ENCODE results near the gene CS. TPM values are rescaled to one million over a fixed set of nuclear protein-coding genes. Genes with fewer than 3 reads are reported as not detected.

Gene CS
- polyA plus RNA-seq, 1 of the 3 experiments (the other 2 are of a cell fraction): 121 TPM

DNA sequence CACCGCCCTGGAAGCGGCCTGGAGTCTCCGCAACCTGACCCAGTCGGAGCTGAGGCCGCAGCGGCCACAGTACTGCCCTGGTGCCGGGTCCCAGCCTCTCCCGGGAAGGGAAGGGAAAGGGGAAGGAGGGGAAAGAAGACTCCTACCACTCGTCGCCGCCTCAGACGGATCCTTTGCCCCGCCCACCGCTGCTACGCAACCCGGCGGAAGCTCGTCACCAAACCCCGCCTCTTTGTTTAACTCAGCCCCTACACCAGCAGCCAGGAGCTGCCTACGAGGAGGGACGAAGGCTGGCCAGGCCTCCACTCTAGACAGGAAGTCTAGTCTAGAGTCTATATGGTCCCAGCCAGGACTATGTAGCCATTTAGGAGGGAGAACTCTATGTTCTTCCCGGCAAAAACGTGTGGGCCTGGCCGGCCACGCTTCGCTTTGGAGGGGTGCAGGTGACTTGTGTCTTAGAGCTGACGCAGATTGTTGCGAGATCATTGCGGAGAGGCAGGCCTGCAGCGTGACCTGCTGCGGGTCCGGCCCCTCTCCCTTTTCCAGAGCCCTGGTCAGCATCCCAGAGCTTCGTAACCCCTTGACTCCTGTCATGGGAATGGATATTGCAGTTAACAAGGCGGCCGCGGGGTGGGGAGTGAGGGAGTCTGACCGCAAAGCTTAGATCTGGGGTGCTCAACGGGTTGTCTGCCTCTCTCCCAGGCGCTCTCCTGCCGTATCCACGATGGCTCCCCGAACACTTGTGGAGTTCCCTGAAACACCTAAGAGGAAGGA, 78.2 kb downstream of the CS start, which contains the start of gene RNF41:
Gene RNF41 (minus strand): TSS at position 166 of the 774 bp plus-strand sequence. CDS start 7,875 bp downstream, outside the sequence.
- peak within 1 kb of the TSS; percentile 71 to 85 for H3K4me3 ChIP-seq (ENCODE audit: low read depth in 2 of 2, low read length in 1 of 2)
- no peaks in the 10 kb centered on the region for H3K9me3 ChIP-seq
- WGBS (ENCODE audit: low lambda C conversion rate): 11% methylated on average over 34 of the region's 42 CpGs
- H3K4me2 ChIP-seq: peak within 1 kb of the TSS; percentile 80
- no peaks in the 10 kb centered on the region for H3K9me2 ChIP-seq
- peak within 1 kb of the TSS; percentile 96 for H3K9ac ChIP-seq
- H3K4me1 ChIP-seq (ENCODE audit: control insufficient read depth in 1 of 2, insufficient read depth in 2 of 2, low read depth in 1 of 2, low read length in 1 of 2): peaks cover 13 to 22% of the 10 kb centered on the region in 2 experiments; a peak in 2 of 4 replicates
- no peaks in the 10 kb centered on the region for H3K36me3 ChIP-seq (replicated peaks in 1 of 2; ENCODE audit: control insufficient read depth in 1 of 2, insufficient read depth in 2 of 2, low read length in 1 of 2)
- H3F3A ChIP-seq (replicated peaks; ENCODE audit: insufficient read depth): peaks cover 24% of the 10 kb centered on the region
- ChIA-PET CTCF (interaction anchor here (0.6 to 4.1 kb wide), 29 partner anchors 9 to 887 kb away, joined by 3 to 47 read pairs (median 5); partner anchors contain the start of genes ANKRD52, COQ10A, ESYT1 and MYL6B), POLR2A (interaction anchor here (0.5 to 3.0 kb wide), 18 partner anchors 10 to 1530 kb away, joined by 3 to 23 read pairs (median 6); partner anchors contain the start of genes ANKRD52, CDK4, CNPY2 and COQ10A)
- no peaks in the 10 kb centered on the region for H4K20me1 ChIP-seq (ENCODE audit: insufficient read depth)
- H3K79me2 ChIP-seq (ENCODE audit: insufficient read depth): peaks cover 41% of the 10 kb centered on the region
- peak within 1 kb of the TSS; percentile 93 to 98 for H3K27ac ChIP-seq (ENCODE audit: low read depth in 2 of 2, low read length in 1 of 2)
- peak within 1 kb of the TSS; percentile 61; the same call in 1 of the 2 replicates for H2AFZ ChIP-seq (ENCODE audit: low read depth)
- peak; percentile 96 for DNase-seq
- H3K27me3 ChIP-seq (ENCODE audit: insufficient read depth): no peaks in the 10 kb centered on the region
- TF ChIP-seq EZH2phosphoT487 (IDR thresholded peaks at IDR 0.05; ENCODE audit: borderline replicate concordance, low read depth) (no peak), TCF12 (IDR thresholded peaks at IDR 0.05) (no peak), RXRA (IDR thresholded peaks at IDR 0.05; ENCODE audit: borderline replicate concordance, low read depth) (no peak), RCOR1 (IDR thresholded peaks at IDR 0.05; ENCODE audit: low read length) (no peak), TEAD4 (IDR thresholded peaks at IDR 0.05; ENCODE audit: borderline replicate concordance, insufficient read depth) (no peak), SIN3A (IDR thresholded peaks at IDR 0.05; ENCODE audit: borderline replicate concordance, low read depth, low read length) (0 out of 2 replicates have a peak, but pooled peaks have one; percentile 77), GABPA (IDR thresholded peaks at IDR 0.05; ENCODE audit: low read depth) (peak; percentile 79), MEF2A (IDR thresholded peaks at IDR 0.05; ENCODE audit: borderline replicate concordance, low read depth) (no peak), YY1 (IDR thresholded peaks at IDR 0.05; ENCODE audit: low read depth) (0 out of 2 replicates have a peak, but pooled peaks have one; percentile 22), RAD21 (IDR thresholded peaks at IDR 0.05; ENCODE audit: low read length) (no peak), CHD2 (IDR thresholded peaks at IDR 0.05; ENCODE audit: low read length, partially characterized antibody) (peak; percentile 63), GATA2 (CRISPR knock-in tag; IDR thresholded peaks at IDR 0.05) (no peak), EP300 (IDR thresholded peaks at IDR 0.05; ENCODE audit: borderline replicate concordance in 1 of 2, low read depth in 1 of 2, low read length in 1 of 2) (no peak), RFX5 (IDR thresholded peaks at IDR 0.05; ENCODE audit: low read length) (peak; percentile 63; the same call in 1 of the 2 replicates), ELF1 (IDR thresholded peaks at IDR 0.05) (peak; percentile 66), NFIC (IDR thresholded peaks at IDR 0.05; ENCODE audit: borderline replicate concordance) (no peak), JUND (IDR thresholded peaks at IDR 0.05) (no peak), FOSL2 (IDR thresholded peaks at IDR 0.05; ENCODE audit: borderline replicate concordance, low read depth) (no peak), FOXJ3 (CRISPR knock-in tag; IDR thresholded peaks at IDR 0.05) (no peak), MXI1 (IDR thresholded peaks at IDR 0.05; ENCODE audit: low read depth, low read length) (peak; percentile 91)
- TF ChIP-seq, protein P1, sequence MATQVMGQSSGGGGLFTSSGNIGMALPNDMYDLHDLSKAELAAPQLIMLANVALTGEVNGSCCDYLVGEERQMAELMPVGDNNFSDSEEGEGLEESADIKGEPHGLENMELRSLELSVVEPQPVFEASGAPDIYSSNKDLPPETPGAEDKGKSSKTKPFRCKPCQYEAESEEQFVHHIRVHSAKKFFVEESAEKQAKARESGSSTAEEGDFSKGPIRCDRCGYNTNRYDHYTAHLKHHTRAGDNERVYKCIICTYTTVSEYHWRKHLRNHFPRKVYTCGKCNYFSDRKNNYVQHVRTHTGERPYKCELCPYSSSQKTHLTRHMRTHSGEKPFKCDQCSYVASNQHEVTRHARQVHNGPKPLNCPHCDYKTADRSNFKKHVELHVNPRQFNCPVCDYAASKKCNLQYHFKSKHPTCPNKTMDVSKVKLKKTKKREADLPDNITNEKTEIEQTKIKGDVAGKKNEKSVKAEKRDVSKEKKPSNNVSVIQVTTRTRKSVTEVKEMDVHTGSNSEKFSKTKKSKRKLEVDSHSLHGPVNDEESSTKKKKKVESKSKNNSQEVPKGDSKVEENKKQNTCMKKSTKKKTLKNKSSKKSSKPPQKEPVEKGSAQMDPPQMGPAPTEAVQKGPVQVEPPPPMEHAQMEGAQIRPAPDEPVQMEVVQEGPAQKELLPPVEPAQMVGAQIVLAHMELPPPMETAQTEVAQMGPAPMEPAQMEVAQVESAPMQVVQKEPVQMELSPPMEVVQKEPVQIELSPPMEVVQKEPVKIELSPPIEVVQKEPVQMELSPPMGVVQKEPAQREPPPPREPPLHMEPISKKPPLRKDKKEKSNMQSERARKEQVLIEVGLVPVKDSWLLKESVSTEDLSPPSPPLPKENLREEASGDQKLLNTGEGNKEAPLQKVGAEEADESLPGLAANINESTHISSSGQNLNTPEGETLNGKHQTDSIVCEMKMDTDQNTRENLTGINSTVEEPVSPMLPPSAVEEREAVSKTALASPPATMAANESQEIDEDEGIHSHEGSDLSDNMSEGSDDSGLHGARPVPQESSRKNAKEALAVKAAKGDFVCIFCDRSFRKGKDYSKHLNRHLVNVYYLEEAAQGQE (IDR thresholded peaks at IDR 0.05; ENCODE audit: low read depth, low read length): no peak
- TF ChIP-seq, protein P2, sequence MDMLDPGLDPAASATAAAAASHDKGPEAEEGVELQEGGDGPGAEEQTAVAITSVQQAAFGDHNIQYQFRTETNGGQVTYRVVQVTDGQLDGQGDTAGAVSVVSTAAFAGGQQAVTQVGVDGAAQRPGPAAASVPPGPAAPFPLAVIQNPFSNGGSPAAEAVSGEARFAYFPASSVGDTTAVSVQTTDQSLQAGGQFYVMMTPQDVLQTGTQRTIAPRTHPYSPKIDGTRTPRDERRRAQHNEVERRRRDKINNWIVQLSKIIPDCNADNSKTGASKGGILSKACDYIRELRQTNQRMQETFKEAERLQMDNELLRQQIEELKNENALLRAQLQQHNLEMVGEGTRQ (IDR thresholded peaks at IDR 0.05; ENCODE audit: borderline replicate concordance, low read depth, low read length): no peak
- TF ChIP-seq, protein P3, sequence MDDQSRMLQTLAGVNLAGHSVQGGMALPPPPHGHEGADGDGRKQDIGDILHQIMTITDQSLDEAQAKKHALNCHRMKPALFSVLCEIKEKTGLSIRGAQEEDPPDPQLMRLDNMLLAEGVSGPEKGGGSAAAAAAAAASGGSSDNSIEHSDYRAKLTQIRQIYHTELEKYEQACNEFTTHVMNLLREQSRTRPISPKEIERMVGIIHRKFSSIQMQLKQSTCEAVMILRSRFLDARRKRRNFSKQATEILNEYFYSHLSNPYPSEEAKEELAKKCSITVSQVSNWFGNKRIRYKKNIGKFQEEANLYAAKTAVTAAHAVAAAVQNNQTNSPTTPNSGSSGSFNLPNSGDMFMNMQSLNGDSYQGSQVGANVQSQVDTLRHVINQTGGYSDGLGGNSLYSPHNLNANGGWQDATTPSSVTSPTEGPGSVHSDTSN (IDR thresholded peaks at IDR 0.05): no peak
- TF ChIP-seq, protein P4, sequence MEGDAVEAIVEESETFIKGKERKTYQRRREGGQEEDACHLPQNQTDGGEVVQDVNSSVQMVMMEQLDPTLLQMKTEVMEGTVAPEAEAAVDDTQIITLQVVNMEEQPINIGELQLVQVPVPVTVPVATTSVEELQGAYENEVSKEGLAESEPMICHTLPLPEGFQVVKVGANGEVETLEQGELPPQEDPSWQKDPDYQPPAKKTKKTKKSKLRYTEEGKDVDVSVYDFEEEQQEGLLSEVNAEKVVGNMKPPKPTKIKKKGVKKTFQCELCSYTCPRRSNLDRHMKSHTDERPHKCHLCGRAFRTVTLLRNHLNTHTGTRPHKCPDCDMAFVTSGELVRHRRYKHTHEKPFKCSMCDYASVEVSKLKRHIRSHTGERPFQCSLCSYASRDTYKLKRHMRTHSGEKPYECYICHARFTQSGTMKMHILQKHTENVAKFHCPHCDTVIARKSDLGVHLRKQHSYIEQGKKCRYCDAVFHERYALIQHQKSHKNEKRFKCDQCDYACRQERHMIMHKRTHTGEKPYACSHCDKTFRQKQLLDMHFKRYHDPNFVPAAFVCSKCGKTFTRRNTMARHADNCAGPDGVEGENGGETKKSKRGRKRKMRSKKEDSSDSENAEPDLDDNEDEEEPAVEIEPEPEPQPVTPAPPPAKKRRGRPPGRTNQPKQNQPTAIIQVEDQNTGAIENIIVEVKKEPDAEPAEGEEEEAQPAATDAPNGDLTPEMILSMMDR (IDR thresholded peaks at IDR 0.05): no peak; the same call in 1 of the 2 replicates
- TF ChIP-seq, protein P5, sequence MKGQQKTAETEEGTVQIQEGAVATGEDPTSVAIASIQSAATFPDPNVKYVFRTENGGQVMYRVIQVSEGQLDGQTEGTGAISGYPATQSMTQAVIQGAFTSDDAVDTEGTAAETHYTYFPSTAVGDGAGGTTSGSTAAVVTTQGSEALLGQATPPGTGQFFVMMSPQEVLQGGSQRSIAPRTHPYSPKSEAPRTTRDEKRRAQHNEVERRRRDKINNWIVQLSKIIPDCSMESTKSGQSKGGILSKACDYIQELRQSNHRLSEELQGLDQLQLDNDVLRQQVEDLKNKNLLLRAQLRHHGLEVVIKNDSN (IDR thresholded peaks at IDR 0.05; ENCODE audit: borderline replicate concordance, low read depth): no peak

Data from SK-N-SH (cell line).